Nephron (organoid): ENCODE data around the gene RPS18.

Source experiments
- H3K27ac Mint-ChIP-seq, 3 experiments: 2 replicates each; pipeline ENCODE4 v1.8.0; 2020; ENCODE audit warnings: mixed read lengths in 3 of 3, mild to moderate bottlenecking in 2 of 3, moderate library complexity in 1 of 3
- H3K27me3 Mint-ChIP-seq: 2 replicates; pipeline ENCODE4 v1.8.0; 2021; ENCODE audit warnings: low read depth, mild to moderate bottlenecking, moderate library complexity, mixed read lengths
- H3K36me3 Mint-ChIP-seq: 2 replicates; pipeline ENCODE4 v1.8.0; 2020; ENCODE audit warnings: low read depth, mixed read lengths
- H3K4me1 Mint-ChIP-seq: 2 replicates; pipeline ENCODE4 v1.8.0; 2020; ENCODE audit warnings: mixed read lengths
- H3K4me3 Mint-ChIP-seq, 3 experiments: 2 replicates each; pipeline ENCODE4 v1.8.0; 2020; ENCODE audit warnings: mild to moderate bottlenecking in 3 of 3, mixed read lengths in 3 of 3, moderate library complexity in 2 of 3
- H3K9me3 Mint-ChIP-seq: 2 replicates; pipeline ENCODE4 v1.8.0; 2020; ENCODE audit warnings: mixed read lengths
- TF ChIP-seq, protein P1 (sequence below), 3 experiments: fragments of 200-600 bp; sonication (generic); IDR thresholded peaks; one replicate each; pipeline ENCODE4 v1.5.0; 2021; ENCODE audit warnings: antibody characterized with exemption in 3 of 3; ENCODE audit not compliant: unreplicated experiment in 3 of 3

Gene RPS18

DNA sequence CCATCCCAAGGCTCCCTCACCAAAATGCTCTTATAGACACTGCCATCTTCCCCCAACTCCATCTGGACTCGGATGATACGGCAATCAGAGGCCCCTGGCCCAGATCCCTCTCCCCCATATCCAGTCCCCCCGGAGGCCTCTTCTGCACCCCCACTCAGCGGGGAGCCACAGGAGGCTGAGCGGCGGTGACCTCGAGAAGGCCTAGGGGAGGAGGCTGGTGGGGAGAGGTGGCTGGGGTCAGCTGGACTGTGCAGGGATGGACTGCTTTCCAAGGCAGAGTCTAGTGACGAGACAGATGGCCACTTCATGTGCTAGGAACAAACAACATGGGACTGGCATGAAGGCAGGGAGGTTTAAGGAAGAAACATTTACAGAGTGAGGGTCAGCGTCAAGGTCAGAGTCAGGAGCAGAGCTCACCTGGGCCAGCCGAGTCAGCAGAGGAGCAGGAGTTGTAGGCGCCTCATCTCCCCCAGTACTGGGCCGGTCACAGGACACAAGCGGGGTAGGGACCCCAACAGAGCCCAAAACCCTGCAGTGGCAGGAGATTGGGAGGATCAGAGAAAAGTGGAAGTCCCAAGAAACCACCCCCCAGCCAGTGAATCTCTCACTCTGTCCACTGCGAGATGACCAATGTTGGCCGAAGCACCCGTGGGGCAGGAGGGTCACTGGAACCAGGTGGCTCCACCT lies 21.3 kb downstream of the RPS18 start:
- Mint-ChIP-seq H3K36me3 (peaks cover 19% of the 10 kb centered on the region), H3K4me3 (peak overlapping the region in 2 of 3 experiments; percentile 16 to 68), H3K4me1 (peaks cover 30% of the 10 kb centered on the region), H3K27me3 (no peaks in the 10 kb centered on the region), H3K27ac (peak overlapping the region in 1 of 3 experiments; percentile 67), H3K9me3 (no peaks in the 10 kb centered on the region)
- TF ChIP-seq, protein P1, sequence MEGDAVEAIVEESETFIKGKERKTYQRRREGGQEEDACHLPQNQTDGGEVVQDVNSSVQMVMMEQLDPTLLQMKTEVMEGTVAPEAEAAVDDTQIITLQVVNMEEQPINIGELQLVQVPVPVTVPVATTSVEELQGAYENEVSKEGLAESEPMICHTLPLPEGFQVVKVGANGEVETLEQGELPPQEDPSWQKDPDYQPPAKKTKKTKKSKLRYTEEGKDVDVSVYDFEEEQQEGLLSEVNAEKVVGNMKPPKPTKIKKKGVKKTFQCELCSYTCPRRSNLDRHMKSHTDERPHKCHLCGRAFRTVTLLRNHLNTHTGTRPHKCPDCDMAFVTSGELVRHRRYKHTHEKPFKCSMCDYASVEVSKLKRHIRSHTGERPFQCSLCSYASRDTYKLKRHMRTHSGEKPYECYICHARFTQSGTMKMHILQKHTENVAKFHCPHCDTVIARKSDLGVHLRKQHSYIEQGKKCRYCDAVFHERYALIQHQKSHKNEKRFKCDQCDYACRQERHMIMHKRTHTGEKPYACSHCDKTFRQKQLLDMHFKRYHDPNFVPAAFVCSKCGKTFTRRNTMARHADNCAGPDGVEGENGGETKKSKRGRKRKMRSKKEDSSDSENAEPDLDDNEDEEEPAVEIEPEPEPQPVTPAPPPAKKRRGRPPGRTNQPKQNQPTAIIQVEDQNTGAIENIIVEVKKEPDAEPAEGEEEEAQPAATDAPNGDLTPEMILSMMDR (IDR thresholded peaks at IDR 0.05; ENCODE audit: unreplicated experiment in 3 of 3), result no peak

DNA sequence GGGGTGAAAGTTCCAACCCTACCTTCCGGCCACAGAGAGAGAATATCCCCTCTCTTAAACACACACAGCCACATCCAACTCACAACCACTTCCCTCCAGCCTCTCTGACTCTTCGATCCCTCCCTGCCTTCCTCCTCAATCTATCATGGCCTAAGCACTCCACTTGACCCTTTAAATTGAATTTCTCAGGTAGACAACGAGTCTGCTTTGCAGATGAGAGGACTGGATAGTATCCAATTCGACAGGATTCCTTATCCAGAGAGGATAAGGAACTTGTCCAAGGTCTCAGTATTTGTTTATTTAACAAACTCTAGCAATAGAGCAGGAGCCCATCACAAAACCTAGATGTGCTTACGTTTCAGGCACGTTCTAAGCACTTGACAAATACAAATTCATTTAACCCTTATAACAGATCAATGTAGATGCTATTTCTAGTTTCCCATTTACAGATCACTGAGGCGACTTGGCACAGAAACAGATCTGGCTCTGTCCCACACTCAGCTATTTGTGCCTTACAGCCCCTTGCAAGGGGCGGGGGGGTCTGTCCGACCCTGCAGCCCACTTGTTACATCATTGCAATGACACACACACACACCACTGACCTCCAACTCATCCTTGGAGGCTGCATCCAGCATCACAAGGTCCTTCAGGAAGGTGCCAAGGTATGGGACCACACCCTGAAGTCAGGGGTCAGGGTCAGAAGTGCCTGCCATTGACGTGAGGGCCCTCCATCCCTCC lies 22.4 kb downstream of the RPS18 start:
- H3K36me3 Mint-ChIP-seq, result peaks cover 15% of the 10 kb centered on the region
- no peak overlapping the region for H3K27ac Mint-ChIP-seq
- H3K27me3 Mint-ChIP-seq, result no peaks in the 10 kb centered on the region
- peaks cover 26% of the 10 kb centered on the region for H3K4me1 Mint-ChIP-seq
- H3K9me3 Mint-ChIP-seq, result no peaks in the 10 kb centered on the region
- TF ChIP-seq, protein P1 (IDR thresholded peaks at IDR 0.05; ENCODE audit: unreplicated experiment in 3 of 3), result no peak
- peak overlapping the region; percentile 29 to 52 (median 29) for H3K4me3 Mint-ChIP-seq

DNA sequence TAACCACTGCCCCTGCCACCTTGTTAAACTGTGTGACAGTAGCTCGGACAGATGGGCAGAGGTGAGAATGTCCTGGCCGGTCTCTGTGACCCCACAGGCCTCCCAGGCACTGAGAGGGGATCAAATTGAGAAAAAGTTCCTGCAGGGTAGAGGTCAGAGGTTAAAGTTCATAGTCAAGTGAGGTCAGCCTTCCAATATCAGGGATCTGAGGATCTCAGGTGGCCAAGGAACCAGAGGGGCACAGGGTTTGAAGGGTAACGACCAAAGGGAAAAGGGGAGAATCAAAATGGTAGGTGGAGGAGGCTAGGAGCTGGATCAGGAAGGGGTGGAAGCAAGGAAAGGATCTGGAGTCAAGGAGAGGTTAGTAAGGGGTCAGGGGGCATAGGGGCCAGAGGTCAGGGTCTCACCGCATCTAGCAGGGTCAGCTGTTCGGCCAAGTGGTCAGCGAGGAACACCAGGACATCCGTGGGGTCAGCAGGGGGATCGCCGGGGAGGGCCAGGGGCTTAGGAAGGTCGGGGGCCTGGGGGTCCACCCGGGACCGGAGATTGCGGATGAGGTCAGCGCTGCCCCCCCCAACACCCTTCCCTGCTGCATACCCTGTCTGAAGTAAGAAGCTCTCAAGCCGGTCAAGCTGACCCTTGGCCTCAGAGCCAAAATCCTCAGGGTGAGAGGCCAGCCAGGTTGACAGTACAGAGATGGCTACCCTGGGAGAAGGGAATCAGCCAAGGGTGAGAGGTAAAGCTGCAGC lies 23.9 kb downstream of the RPS18 start:
- TF ChIP-seq, protein P1 (IDR thresholded peaks at IDR 0.05; ENCODE audit: unreplicated experiment in 3 of 3), result no peak
- Mint-ChIP-seq H3K4me1 (peaks cover 22% of the 10 kb centered on the region), H3K36me3 (peaks cover 15% of the 10 kb centered on the region), H3K27me3 (no peaks in the 10 kb centered on the region), H3K27ac (peak overlapping the region in 2 of 3 experiments; percentile 26 to 79), H3K4me3 (peak overlapping the region; percentile 83 to 93 (median 88)), H3K9me3 (no peaks in the 10 kb centered on the region)

DNA sequence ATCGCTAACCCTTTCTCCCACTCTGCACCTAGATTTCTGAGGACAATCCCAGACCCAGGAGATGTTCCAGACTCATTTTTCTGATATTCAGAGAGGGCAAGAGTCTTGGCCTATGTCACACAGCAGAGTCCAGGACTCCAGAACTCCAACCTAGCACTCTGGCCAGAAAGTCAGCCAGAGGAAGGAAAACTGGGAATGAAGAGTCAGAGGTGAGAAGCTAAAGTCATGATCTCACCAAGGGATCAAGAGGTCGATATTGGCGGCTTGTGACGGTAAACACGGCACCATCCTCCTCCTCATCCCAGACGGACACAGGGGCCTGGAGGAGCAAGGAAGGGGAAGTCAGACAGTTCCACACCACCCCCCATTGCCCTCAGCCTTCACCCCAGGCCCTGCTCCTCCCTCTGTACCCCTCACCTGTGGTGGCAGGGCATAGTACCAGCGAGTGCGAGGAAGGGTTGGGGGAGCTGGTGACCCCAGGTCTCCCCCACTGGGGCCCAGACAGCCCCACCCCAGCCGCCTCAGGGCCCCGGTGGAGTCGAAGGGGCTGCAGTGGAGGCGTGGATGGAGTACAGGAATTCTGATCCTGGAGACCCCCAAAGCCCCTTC lies 25.0 kb downstream of the RPS18 start:
- Mint-ChIP-seq H3K36me3 (peaks cover 20% of the 10 kb centered on the region), H3K27ac (peak overlapping the region in 2 of 3 experiments; percentile 74 to 79), H3K4me1 (peaks cover 16% of the 10 kb centered on the region), H3K9me3 (no peaks in the 10 kb centered on the region), H3K27me3 (no peaks in the 10 kb centered on the region), H3K4me3 (peak overlapping the region; percentile 93 to 100 (median 96))
- TF ChIP-seq, protein P1 (IDR thresholded peaks at IDR 0.05; ENCODE audit: unreplicated experiment in 3 of 3), result no peak

DNA sequence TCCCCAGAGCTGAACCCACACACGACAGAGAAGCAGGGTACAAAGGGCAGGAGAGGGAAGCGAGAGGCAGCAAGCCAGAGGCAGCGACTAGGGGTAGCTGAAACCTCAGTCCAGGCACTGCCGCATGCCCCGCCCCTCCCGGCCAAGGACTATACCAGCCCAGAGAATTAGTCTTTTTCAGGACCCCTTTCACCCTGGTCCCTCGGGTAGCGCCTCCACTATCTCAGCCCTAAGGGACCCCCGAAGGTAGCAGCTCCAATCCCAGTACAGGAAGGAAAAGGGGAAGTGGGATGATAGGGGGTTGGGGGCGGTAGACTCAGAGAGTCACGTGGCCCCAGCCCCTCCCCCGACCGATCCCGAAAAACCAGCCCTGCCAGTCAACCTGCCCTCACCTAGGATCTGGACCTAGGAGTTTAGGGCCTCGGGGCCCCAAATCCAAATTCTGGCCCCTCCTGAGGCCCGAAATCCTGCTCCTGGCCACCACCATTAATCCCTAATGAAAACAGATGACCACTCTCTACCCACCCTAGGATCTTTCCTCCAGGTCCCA lies 25.6 kb downstream of the RPS18 start:
- Mint-ChIP-seq H3K27me3 (no peaks in the 10 kb centered on the region), H3K4me1 (peaks cover 16% of the 10 kb centered on the region), H3K4me3 (peak overlapping the region; percentile 93 to 100 (median 96)), H3K36me3 (peaks cover 15% of the 10 kb centered on the region), H3K9me3 (no peaks in the 10 kb centered on the region), H3K27ac (peak overlapping the region; percentile 94 to 97 (median 95))
- TF ChIP-seq, protein P1 (IDR thresholded peaks at IDR 0.05; ENCODE audit: unreplicated experiment in 3 of 3), result no peak
